Measurements from ENCODE around the gene PRRT2.

DNA sequence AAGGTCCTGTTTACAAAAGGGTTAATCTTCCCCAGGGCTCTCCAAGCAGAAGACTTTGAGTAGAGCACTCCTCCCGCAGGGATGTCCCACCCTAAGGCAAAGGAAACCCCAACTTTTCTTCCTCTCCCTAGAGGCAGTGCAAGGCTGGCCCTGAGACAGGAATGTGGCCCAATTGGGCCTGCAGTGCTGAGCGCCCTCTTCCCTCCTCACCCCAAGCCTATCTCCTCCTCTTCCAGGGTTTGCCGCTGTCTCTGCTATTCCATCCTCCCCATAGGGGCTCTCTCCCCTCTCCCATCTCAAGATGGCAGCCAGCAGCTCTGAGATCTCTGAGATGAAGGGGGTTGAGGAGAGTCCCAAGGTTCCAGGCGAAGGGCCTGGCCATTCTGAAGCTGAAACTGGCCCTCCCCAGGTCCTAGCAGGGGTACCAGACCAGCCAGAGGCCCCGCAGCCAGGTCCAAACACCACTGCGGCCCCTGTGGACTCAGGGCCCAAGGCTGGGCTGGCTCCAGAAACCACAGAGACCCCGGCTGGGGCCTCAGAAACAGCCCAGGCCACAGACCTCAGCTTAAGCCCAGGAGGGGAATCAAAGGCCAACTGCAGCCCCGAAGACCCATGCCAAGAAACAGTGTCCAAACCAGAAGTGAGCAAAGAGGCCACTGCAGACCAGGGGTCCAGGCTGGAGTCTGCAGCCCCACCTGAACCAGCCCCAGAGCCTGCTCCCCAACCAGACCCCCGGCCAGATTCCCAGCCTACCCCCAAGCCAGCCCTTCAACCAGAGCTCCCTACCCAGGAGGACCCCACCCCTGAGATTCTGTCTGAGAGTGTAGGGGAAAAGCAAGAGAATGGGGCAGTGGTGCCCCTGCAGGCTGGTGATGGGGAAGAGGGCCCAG lies 1.0 kb downstream of the PRRT2 start:
- TF ChIP-seq FOSL2 (IDR thresholded peaks at IDR 0.05) (no peak), FOSL2 (CRISPR knock-in tag; IDR thresholded peaks at IDR 0.05) (no peak), ZSCAN20 (CRISPR knock-in tag; IDR thresholded peaks at IDR 0.05) (no peak), RAD21 (conservative IDR thresholded peaks at IDR 0.05 in 1 of 2, IDR thresholded peaks at IDR 0.05 in 1 of 2) (no peak), EP300 (IDR thresholded peaks at IDR 0.05) (no peak), MYC (IDR thresholded peaks at IDR 0.05; ENCODE audit: borderline replicate concordance, low read length) (no peak)
- TF ChIP-seq, protein P1, sequence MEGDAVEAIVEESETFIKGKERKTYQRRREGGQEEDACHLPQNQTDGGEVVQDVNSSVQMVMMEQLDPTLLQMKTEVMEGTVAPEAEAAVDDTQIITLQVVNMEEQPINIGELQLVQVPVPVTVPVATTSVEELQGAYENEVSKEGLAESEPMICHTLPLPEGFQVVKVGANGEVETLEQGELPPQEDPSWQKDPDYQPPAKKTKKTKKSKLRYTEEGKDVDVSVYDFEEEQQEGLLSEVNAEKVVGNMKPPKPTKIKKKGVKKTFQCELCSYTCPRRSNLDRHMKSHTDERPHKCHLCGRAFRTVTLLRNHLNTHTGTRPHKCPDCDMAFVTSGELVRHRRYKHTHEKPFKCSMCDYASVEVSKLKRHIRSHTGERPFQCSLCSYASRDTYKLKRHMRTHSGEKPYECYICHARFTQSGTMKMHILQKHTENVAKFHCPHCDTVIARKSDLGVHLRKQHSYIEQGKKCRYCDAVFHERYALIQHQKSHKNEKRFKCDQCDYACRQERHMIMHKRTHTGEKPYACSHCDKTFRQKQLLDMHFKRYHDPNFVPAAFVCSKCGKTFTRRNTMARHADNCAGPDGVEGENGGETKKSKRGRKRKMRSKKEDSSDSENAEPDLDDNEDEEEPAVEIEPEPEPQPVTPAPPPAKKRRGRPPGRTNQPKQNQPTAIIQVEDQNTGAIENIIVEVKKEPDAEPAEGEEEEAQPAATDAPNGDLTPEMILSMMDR (IDR thresholded peaks at IDR 0.05): no peak
